Measurements from ENCODE around the gene CADM1.

- TF ChIP-seq CTCF (IDR thresholded peaks at IDR 0.05) (no peak), EP300 (IDR thresholded peaks at IDR 0.05) (no peak)
Observed at GRCh38 chr11:115493488-115493887, 10.7 kb downstream of the CADM1 start.
